T-helper 22 cell (primary cell): ENCODE measurements around the gene PCBP2.

Experiments used
- DNase-seq: peaks from one replicate; pipeline ENCODE4 v3.0.0-alpha.2; 2020; ENCODE audit warnings: low read depth

Gene PCBP2

GRCh38 chr12:53493610-53494391, 41.9 kb downstream of the PCBP2 start:
- DNase-seq, result no peak

- DNase-seq, result no peak
Observed at GRCh38 chr12:53495903-53496751, 44.2 kb downstream of the PCBP2 start.

- no peak for DNase-seq
Observed at GRCh38 chr12:53496752-53497032, 44.8 kb downstream of the PCBP2 start.

GRCh38 chr12:53497461-53497860, 45.6 kb downstream of the PCBP2 start:
- no peak for DNase-seq

- DNase-seq, result no peak
Observed at GRCh38 chr12:53498235-53498630, 46.3 kb downstream of the PCBP2 start.

GRCh38 chr12:53499266-53500141, 47.6 kb downstream of the PCBP2 start, which contains the start of gene MAP3K12:
Gene MAP3K12, minus strand, starts transcription at chr12:53499458. Its CDS starts 12,067 bp downstream, at chr12:53487391.
- peak; percentile 53 for DNase-seq

GRCh38 chr12:53500142-53500775, 48.4 kb downstream of the PCBP2 start:
- DNase-seq, result no peak

GRCh38 chr12:53500776-53501614, 49.1 kb downstream of the PCBP2 start, which contains the start of gene TARBP2:
Gene TARBP2, plus strand, starts transcription at chr12:53501283. Its CDS starts 126 bp downstream, at chr12:53501409.
- DNase-seq, result peak; percentile 96

GRCh38 chr12:53501615-53502181, 49.8 kb downstream of the PCBP2 start:
- DNase-seq, result no peak

GRCh38 chr12:53502331-53502730, 50.4 kb downstream of the PCBP2 start:
- DNase-seq, result no peak

GRCh38 chr12:53502983-53503728, 51.3 kb downstream of the PCBP2 start:
- DNase-seq, result no peak

GRCh38 chr12:53504004-53504920, 52.4 kb downstream of the PCBP2 start:
- DNase-seq, result no peak

GRCh38 chr12:53505086-53505485, 53.2 kb downstream of the PCBP2 start:
- no peak for DNase-seq

GRCh38 chr12:53505555-53506449, 53.9 kb downstream of the PCBP2 start:
- no peak for DNase-seq

GRCh38 chr12:53506450-53506785, 54.5 kb downstream of the PCBP2 start:
- DNase-seq, result no peak

- no peak for DNase-seq
Observed at GRCh38 chr12:53506881-53507602, 55.1 kb downstream of the PCBP2 start, which contains the start of gene NPFF. Gene NPFF, minus strand, starts transcription at chr12:53507484. Its CDS starts 10 bp downstream, at chr12:53507474.

- no peak for DNase-seq
Observed at GRCh38 chr12:53507603-53507885, 55.6 kb downstream of the PCBP2 start.
